Fibroblast of skin of scalp (primary cell): ENCODE results near the gene TSC22D3.

Source experiments
- DNase-seq: peaks from one replicate; pipeline ENCODE4 v3.0.0-alpha.2; 2013

The TSC22D3 gene

GRCh38 chrX:107730991-107731766 lies 44.4 kb downstream of the TSC22D3 start:
- no peak for DNase-seq

- DNase-seq = no peak
These were observed 45.3 kb downstream of the TSC22D3 start for GRCh38 chrX:107730298-107730655.

- DNase-seq = no peak
These were observed 45.9 kb downstream of the TSC22D3 start for GRCh38 chrX:107729558-107730297.

GRCh38 chrX:107728371-107729099 lies 47.1 kb downstream of the TSC22D3 start:
- no peak for DNase-seq

DNA sequence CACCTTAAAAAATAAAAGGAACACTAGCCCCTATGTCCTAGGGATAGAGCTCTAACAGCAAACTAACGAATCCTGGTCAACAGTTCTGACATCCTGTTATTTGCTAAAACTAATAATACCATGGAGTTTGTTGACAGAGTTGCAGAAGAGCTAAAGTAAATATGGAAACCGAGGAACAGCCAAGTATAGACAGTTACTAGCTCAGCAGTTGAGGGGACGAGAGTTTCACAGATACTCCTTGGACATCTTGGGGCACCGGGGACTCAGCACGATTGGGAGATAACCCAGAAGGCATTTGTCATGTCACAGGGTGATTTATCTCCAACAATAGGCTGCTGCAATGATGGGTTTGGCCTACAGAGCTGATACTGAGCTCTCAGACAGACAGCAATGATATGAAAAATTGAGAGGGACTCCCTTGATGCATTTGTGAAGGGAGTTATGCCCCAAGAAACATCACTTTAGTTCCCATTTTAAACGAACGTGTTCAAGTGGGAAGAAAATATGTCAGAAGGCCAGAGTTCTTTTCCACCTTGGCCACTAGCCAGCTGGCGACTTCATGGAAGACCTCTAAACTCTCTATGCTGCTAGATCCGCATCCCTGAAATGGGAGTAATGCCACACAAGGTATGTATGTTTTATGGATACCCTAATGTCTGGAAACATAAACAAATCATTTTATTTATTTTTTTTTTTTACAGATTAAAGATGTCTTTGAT lies 48.6 kb downstream of the TSC22D3 start:
- no peak for DNase-seq

- DNase-seq = no peak
These were observed 49.6 kb downstream of the TSC22D3 start for GRCh38 chrX:107725761-107726555.

DNA sequence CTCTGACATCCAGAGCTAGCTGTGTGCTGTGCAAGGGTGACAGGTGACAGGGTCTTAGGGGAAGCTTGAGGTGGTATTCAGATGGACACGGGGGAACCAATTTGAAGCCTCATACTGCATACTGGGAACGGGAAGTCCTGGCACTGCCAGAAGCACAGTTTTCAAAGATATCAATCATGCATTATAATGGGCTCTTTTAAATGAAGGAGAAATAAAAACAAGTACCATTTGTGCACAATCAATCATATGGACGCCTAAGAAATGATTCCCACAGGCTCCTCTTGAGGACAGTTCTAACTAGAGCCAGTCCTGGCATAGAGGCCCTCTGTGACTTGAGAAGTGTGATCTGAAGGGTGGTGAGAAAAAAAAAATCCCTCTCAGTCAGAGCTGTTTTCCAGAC lies 50.9 kb downstream of the TSC22D3 start:
- no peak for DNase-seq

DNA sequence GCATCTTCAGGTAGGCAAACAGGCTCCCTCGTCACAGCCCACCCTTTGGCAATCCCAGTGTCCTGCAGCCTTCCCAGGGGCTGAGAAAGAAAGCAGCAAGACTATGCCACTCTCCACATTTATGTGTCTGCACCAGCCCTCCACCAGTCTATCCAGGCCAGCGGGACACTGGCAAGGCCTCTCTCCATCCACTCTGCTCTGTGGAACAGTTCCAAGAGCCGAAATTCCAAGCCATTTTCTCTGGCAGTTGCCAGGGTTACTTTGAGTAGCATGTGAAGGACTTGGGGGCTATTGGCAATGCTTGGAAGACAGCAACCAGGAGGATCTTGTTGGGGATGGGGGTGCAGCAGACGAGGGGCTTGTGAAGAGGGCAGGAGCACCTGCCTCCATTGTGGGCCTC lies 52.1 kb downstream of the TSC22D3 start:
- no peak for DNase-seq

- no peak for DNase-seq
These were observed 53.5 kb downstream of the TSC22D3 start for GRCh38 chrX:107721966-107722707.

GRCh38 chrX:107721318-107721717 lies 54.3 kb downstream of the TSC22D3 start:
- DNase-seq = no peak

DNA sequence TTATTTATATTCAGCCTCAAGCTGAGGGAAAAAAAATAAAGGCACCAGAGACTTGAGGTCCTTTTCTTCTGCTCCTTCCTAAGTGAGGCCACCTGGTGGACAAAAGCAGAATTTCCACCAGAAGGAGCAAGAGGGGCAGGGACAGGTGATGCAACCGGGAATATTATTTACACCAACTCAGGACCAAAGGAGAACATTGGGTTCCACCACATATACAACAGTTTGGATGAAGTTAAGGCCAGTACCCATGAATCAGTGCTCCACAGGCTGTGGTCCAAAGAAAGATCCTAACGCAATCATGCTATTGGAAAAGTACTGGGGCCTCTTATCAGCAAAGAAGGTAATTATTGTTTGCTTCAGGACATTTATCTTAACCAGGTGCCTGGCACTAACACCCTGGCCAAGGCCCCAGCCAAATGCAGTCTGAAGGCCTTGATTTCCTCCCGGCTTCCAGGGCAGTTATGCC lies 57.4 kb downstream of the TSC22D3 start:
- DNase-seq = peak; percentile 90

DNA sequence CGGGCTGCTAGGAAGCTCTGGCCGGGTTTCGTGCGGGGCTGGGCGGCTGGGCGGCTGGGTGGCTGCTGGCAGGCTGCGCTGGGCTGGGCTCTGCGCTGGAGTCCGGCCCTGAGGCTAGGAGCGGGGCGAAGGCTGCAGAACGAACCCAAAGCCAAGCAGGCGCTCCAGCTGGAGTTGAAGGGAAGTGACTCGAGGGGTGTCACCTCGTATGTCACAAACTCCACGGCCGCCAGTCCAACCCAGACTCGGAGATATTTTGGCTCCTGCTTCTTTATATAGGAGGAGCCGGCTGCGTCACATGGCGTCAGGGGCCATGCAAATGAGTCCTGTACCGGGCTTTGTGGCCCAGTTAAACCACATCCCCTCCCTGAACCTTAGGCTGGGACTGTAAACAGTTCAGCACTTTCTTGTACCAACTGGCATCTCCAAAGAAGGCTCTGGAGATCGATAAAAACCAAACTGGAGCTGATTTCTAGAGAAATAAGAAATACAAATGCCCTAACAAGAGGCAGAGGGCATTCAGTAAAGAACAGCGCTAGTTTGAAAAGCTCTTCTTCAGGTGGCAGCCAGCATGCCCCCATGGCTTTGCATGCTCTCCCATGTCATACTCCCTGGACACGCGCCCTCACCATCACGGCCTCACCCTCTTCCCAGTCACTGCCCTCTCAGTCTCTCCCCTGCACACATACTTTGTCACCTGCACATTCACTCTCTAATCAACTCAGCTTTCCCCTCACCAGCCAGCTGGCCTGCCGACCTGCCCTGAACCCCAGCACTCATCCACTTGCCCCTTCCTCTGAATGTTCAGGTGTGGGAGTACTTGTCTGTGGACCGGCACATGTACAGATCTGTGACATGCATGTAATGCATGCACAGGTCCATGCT lies 58.5 kb downstream of the TSC22D3 start:
- peak; percentile 93 for DNase-seq

- peak; percentile 39 for DNase-seq
These were observed 59.4 kb downstream of the TSC22D3 start for GRCh38 chrX:107716118-107716684.

GRCh38 chrX:107715331-107716117 lies 60.1 kb downstream of the TSC22D3 start:
- DNase-seq = peak; percentile 21

- no peak for DNase-seq
These were observed 61.2 kb downstream of the TSC22D3 start for GRCh38 chrX:107714206-107714891.

GRCh38 chrX:107713543-107714205 lies 61.9 kb downstream of the TSC22D3 start:
- DNase-seq = no peak

- no peak for DNase-seq
These were observed 62.4 kb downstream of the TSC22D3 start for GRCh38 chrX:107713203-107713542.
